Stimulated activated CD4-positive, alpha-beta T cell treated with anti-CD3 and anti-CD28 coated beads, Interleukin-4, amount 100 ng/mL, for 24 hours (primary cell): ENCODE measurements around the gene HPCAL1.
A peak's percentile ranks its signal among the peaks of the same experiment; 100 is the strongest.

Experiments used
- DNase-seq: peaks from one replicate; pipeline ENCODE4 v3.0.0-alpha.2; 2020

Gene HPCAL1

GRCh38 chr2:10410001-10410822 is 107.5 kb downstream of the HPCAL1 start:
- DNase-seq: no peak

- DNase-seq: no peak
Measured at GRCh38 chr2:10410823-10411437, 108.2 kb downstream of the HPCAL1 start.

- no peak for DNase-seq
Measured at GRCh38 chr2:10411557-10411956, 108.9 kb downstream of the HPCAL1 start.

GRCh38 chr2:10412380-10412779 is 109.7 kb downstream of the HPCAL1 start:
- DNase-seq: peak; percentile 21

- no peak for DNase-seq
Measured at GRCh38 chr2:10413503-10413902, 110.8 kb downstream of the HPCAL1 start.

GRCh38 chr2:10413991-10414451 is 111.3 kb downstream of the HPCAL1 start:
- no peak for DNase-seq

- no peak for DNase-seq
Measured at GRCh38 chr2:10414591-10414990, 111.9 kb downstream of the HPCAL1 start.

GRCh38 chr2:10415048-10415447 is 112.3 kb downstream of the HPCAL1 start:
- DNase-seq: no peak

GRCh38 chr2:10415640-10416039 is 112.9 kb downstream of the HPCAL1 start:
- DNase-seq: no peak

- no peak for DNase-seq
Measured at GRCh38 chr2:10417551-10418335, 115.0 kb downstream of the HPCAL1 start.

GRCh38 chr2:10419553-10420257 is 117.0 kb downstream of the HPCAL1 start:
- DNase-seq: no peak

GRCh38 chr2:10422251-10422650 is 119.5 kb downstream of the HPCAL1 start:
- no peak for DNase-seq

GRCh38 chr2:10422732-10423399 is 120.2 kb downstream of the HPCAL1 start:
- DNase-seq: no peak

- no peak for DNase-seq
Measured at GRCh38 chr2:10423400-10423774, 120.7 kb downstream of the HPCAL1 start.

GRCh38 chr2:10424051-10424450 is 121.3 kb downstream of the HPCAL1 start:
- DNase-seq: no peak

GRCh38 chr2:10424916-10425505 is 122.3 kb downstream of the HPCAL1 start:
- no peak for DNase-seq

- no peak for DNase-seq
Measured at GRCh38 chr2:10425699-10426098, 123.0 kb downstream of the HPCAL1 start.

GRCh38 chr2:10426726-10427617 is 124.3 kb downstream of the HPCAL1 start:
- no peak for DNase-seq

- DNase-seq: no peak
Measured at GRCh38 chr2:10427618-10427949, 124.9 kb downstream of the HPCAL1 start.

GRCh38 chr2:10428355-10428754 is 125.7 kb downstream of the HPCAL1 start:
- DNase-seq: no peak

GRCh38 chr2:10428924-10429323 is 126.2 kb downstream of the HPCAL1 start:
- DNase-seq: no peak
